ENCODE results near the gene ARHGEF9.

Gene ARHGEF9

GRCh38 chrX:63746715-63747114 lies 38.3 kb downstream of the ARHGEF9 start:
- DNase-seq (ENCODE audit: low read depth, low spot score): no peak

GRCh38 chrX:63746278-63746677 lies 38.7 kb downstream of the ARHGEF9 start:
- no peak for DNase-seq (ENCODE audit: low read depth, low spot score)

GRCh38 chrX:63744850-63745394 lies 40.1 kb downstream of the ARHGEF9 start:
- no peak for DNase-seq (ENCODE audit: low read depth, low spot score)

- DNase-seq (ENCODE audit: low read depth, low spot score): no peak
Measured at GRCh38 chrX:63743596-63743995, 41.4 kb downstream of the ARHGEF9 start.

GRCh38 chrX:63740382-63740781 lies 44.6 kb downstream of the ARHGEF9 start:
- DNase-seq (ENCODE audit: low read depth, low spot score): no peak

GRCh38 chrX:63739885-63740284 lies 45.1 kb downstream of the ARHGEF9 start:
- no peak for DNase-seq (ENCODE audit: low read depth, low spot score)

- DNase-seq (ENCODE audit: low read depth, low spot score): no peak
Measured at GRCh38 chrX:63738696-63739095, 46.3 kb downstream of the ARHGEF9 start.

GRCh38 chrX:63737131-63737921 lies 47.7 kb downstream of the ARHGEF9 start:
- no peak for DNase-seq (ENCODE audit: low read depth, low spot score)

GRCh38 chrX:63735882-63736281 lies 49.1 kb downstream of the ARHGEF9 start:
- no peak for DNase-seq (ENCODE audit: low read depth, low spot score)

- no peak for DNase-seq (ENCODE audit: low read depth, low spot score)
Measured at GRCh38 chrX:63720293-63720692, 64.7 kb downstream of the ARHGEF9 start.

GRCh38 chrX:63719633-63720032 lies 65.4 kb downstream of the ARHGEF9 start:
- DNase-seq (ENCODE audit: low read depth, low spot score): no peak

GRCh38 chrX:63718010-63718694 lies 66.9 kb downstream of the ARHGEF9 start:
- DNase-seq (ENCODE audit: low read depth, low spot score): no peak

- DNase-seq (ENCODE audit: low read depth, low spot score): no peak
Measured at GRCh38 chrX:63713526-63713925, 71.5 kb downstream of the ARHGEF9 start.

- DNase-seq (ENCODE audit: low read depth, low spot score): no peak
Measured at GRCh38 chrX:63708801-63709200, 76.2 kb downstream of the ARHGEF9 start.

- no peak for DNase-seq (ENCODE audit: low read depth, low spot score)
Measured at GRCh38 chrX:63702556-63702955, 82.5 kb downstream of the ARHGEF9 start.

GRCh38 chrX:63686878-63687714 lies 97.9 kb downstream of the ARHGEF9 start:
- no peak for DNase-seq (ENCODE audit: low read depth, low spot score)

- DNase-seq (ENCODE audit: low read depth, low spot score): no peak
Measured at GRCh38 chrX:63680423-63680822, 104.6 kb downstream of the ARHGEF9 start.

GRCh38 chrX:63679432-63679831 lies 105.6 kb downstream of the ARHGEF9 start:
- DNase-seq (ENCODE audit: low read depth, low spot score): no peak

- no peak for DNase-seq (ENCODE audit: low read depth, low spot score)
Measured at GRCh38 chrX:63675716-63676115, 109.3 kb downstream of the ARHGEF9 start.

GRCh38 chrX:63673896-63674295 lies 111.1 kb downstream of the ARHGEF9 start:
- no peak for DNase-seq (ENCODE audit: low read depth, low spot score)

GRCh38 chrX:63664741-63665140 lies 120.3 kb downstream of the ARHGEF9 start:
- DNase-seq (ENCODE audit: low read depth, low spot score): no peak

GRCh38 chrX:63664083-63664482 lies 120.9 kb downstream of the ARHGEF9 start:
- no peak for DNase-seq (ENCODE audit: low read depth, low spot score)

Data from activated naive CD8-positive, alpha-beta T cell treated with anti-CD3 and anti-CD28 coated beads, Interleukin-2, amount 50 U/mL, for 16 hours (primary cell).